ENCODE measurements around the gene BTBD18. TPM values are rescaled to one million over a fixed set of nuclear protein-coding genes. Genes with fewer than 3 reads are reported as not detected.
A peak's percentile ranks its signal among the peaks of the same experiment; 100 is the strongest.

The BTBD18 gene
- total and polyA plus RNA-seq, 2 of the 13 experiments (the other 11 are each of a cell fraction or from before 2014, with no cell fraction given) = not detected

GRCh38 chr11:57800444-57801182, 49.0 kb upstream of the BTBD18 start (continued):
- TF ChIP-seq EEA1 (CRISPR knock-in tag; IDR thresholded peaks at IDR 0.05; ENCODE audit: borderline replicate concordance) (no peak), ZFP82 (CRISPR knock-in tag; IDR thresholded peaks at IDR 0.05; ENCODE audit: borderline replicate concordance) (no peak), ZBED4 (CRISPR knock-in tag; IDR thresholded peaks at IDR 0.05; ENCODE audit: borderline replicate concordance) (no peak), ZBTB33 (CRISPR knock-in tag; IDR thresholded peaks at IDR 0.05) (peak; percentile 47; the same call in 1 of the 2 replicates), RARA (CRISPR knock-in tag; IDR thresholded peaks at IDR 0.05) (peak; percentile 83), THRA (CRISPR knock-in tag; IDR thresholded peaks at IDR 0.05; ENCODE audit: borderline replicate concordance) (peak; percentile 45; the same call in 1 of the 2 replicates), CSRNP1 (CRISPR knock-in tag; IDR thresholded peaks at IDR 0.05) (no peak), ZNF770 (CRISPR knock-in tag; IDR thresholded peaks at IDR 0.05) (no peak), ZBTB8A (CRISPR knock-in tag; IDR thresholded peaks at IDR 0.05; ENCODE audit: borderline replicate concordance, low read depth) (no peak), PPARG (CRISPR knock-in tag; conservative IDR thresholded peaks at IDR 0.05) (no peak), ZNF414 (CRISPR knock-in tag; IDR thresholded peaks at IDR 0.05) (0 out of 2 replicates have a peak, but pooled peaks have one; percentile 12)

Data from HepG2 (cell line).